Measurements from ENCODE around the gene SH2D2A.

The SH2D2A gene

GRCh38 chr1:156839426-156840109 is 22.9 kb upstream of the SH2D2A start:
- no peak for ATAC-seq (ENCODE audit: low read depth)
- H3K4me1 ChIP-seq (ENCODE audit: insufficient read depth, poor library complexity, severe bottlenecking), result no peaks in the 10 kb centered on the region
- no peaks in the 10 kb centered on the region for H3K36me3 ChIP-seq (ENCODE audit: low read depth)
- no peaks in the 10 kb centered on the region for H3K27me3 ChIP-seq (ENCODE audit: insufficient read depth, poor library complexity, severe bottlenecking)
- H3K4me3 ChIP-seq (ENCODE audit: severe bottlenecking), result no peak overlapping the region
- DNase-seq (ENCODE audit: low spot score), result no peak
- no peak for TF ChIP-seq CTCF (IDR thresholded peaks at IDR 0.05; ENCODE audit: poor library complexity, severe bottlenecking)
- no peak overlapping the region for H3K27ac ChIP-seq (ENCODE audit: poor library complexity, severe bottlenecking)
- H3K9me3 ChIP-seq (ENCODE audit: severe bottlenecking), result no peaks in the 10 kb centered on the region

- DNase-seq (ENCODE audit: low spot score), result no peak
- peak; percentile 78 for TF ChIP-seq CTCF (IDR thresholded peaks at IDR 0.05; ENCODE audit: poor library complexity, severe bottlenecking)
Observed at GRCh38 chr1:156838972-156839371, 22.3 kb upstream of the SH2D2A start.

GRCh38 chr1:156836892-156837291 is 20.2 kb upstream of the SH2D2A start:
- H3K27me3 ChIP-seq (ENCODE audit: insufficient read depth, poor library complexity, severe bottlenecking), result no peaks in the 10 kb centered on the region
- no peak overlapping the region for H3K27ac ChIP-seq (ENCODE audit: poor library complexity, severe bottlenecking)
- H3K9me3 ChIP-seq (ENCODE audit: severe bottlenecking), result no peaks in the 10 kb centered on the region
- H3K4me1 ChIP-seq (ENCODE audit: insufficient read depth, poor library complexity, severe bottlenecking), result no peaks in the 10 kb centered on the region
- ATAC-seq (ENCODE audit: low read depth) (no peak), DNase-seq (ENCODE audit: low spot score) (no peak)
- TF ChIP-seq CTCF (IDR thresholded peaks at IDR 0.05; ENCODE audit: poor library complexity, severe bottlenecking), result no peak
- H3K36me3 ChIP-seq (ENCODE audit: low read depth), result no peaks in the 10 kb centered on the region
- H3K4me3 ChIP-seq (ENCODE audit: severe bottlenecking), result no peak overlapping the region

More at GRCh38 chr1:156838972-156839371, 22.3 kb upstream of the SH2D2A start:
- no peaks in the 10 kb centered on the region for H3K4me1 ChIP-seq (ENCODE audit: insufficient read depth, poor library complexity, severe bottlenecking)
- H3K27ac ChIP-seq (ENCODE audit: poor library complexity, severe bottlenecking), result no peak overlapping the region
- H3K36me3 ChIP-seq (ENCODE audit: low read depth), result no peaks in the 10 kb centered on the region
- 0 out of 3 replicates have a peak, but pooled peaks have one; percentile 35 for ATAC-seq (ENCODE audit: low read depth)
- no peak overlapping the region for H3K4me3 ChIP-seq (ENCODE audit: severe bottlenecking)
- H3K9me3 ChIP-seq (ENCODE audit: severe bottlenecking), result no peaks in the 10 kb centered on the region
- H3K27me3 ChIP-seq (ENCODE audit: insufficient read depth, poor library complexity, severe bottlenecking), result no peaks in the 10 kb centered on the region

- H3K36me3 ChIP-seq (ENCODE audit: low read depth), result no peaks in the 10 kb centered on the region
- H3K27ac ChIP-seq (ENCODE audit: poor library complexity, severe bottlenecking), result no peak overlapping the region
- DNase-seq (ENCODE audit: low spot score) (no peak), ATAC-seq (ENCODE audit: low read depth) (no peak)
- no peaks in the 10 kb centered on the region for H3K4me1 ChIP-seq (ENCODE audit: insufficient read depth, poor library complexity, severe bottlenecking)
- no peaks in the 10 kb centered on the region for H3K9me3 ChIP-seq (ENCODE audit: severe bottlenecking)
- TF ChIP-seq CTCF (IDR thresholded peaks at IDR 0.05; ENCODE audit: poor library complexity, severe bottlenecking), result no peak
- no peak overlapping the region for H3K4me3 ChIP-seq (ENCODE audit: severe bottlenecking)
- H3K27me3 ChIP-seq (ENCODE audit: insufficient read depth, poor library complexity, severe bottlenecking), result no peaks in the 10 kb centered on the region
Observed at GRCh38 chr1:156836041-156836654, 19.5 kb upstream of the SH2D2A start.

GRCh38 chr1:156834322-156834721 is 17.7 kb upstream of the SH2D2A start:
- H3K27me3 ChIP-seq (ENCODE audit: insufficient read depth, poor library complexity, severe bottlenecking), result no peaks in the 10 kb centered on the region
- H3K4me3 ChIP-seq (ENCODE audit: severe bottlenecking), result no peak overlapping the region
- DNase-seq (ENCODE audit: low spot score), result no peak
- ATAC-seq (ENCODE audit: low read depth), result no peak
- no peak for TF ChIP-seq CTCF (IDR thresholded peaks at IDR 0.05; ENCODE audit: poor library complexity, severe bottlenecking)
- H3K4me1 ChIP-seq (ENCODE audit: insufficient read depth, poor library complexity, severe bottlenecking), result no peaks in the 10 kb centered on the region
- H3K9me3 ChIP-seq (ENCODE audit: severe bottlenecking), result no peaks in the 10 kb centered on the region
- H3K27ac ChIP-seq (ENCODE audit: poor library complexity, severe bottlenecking), result no peak overlapping the region
- H3K36me3 ChIP-seq (ENCODE audit: low read depth), result no peaks in the 10 kb centered on the region

All from RWPE2 (cell line).